ENCODE measurements around the gene MALRD1.

DNA sequence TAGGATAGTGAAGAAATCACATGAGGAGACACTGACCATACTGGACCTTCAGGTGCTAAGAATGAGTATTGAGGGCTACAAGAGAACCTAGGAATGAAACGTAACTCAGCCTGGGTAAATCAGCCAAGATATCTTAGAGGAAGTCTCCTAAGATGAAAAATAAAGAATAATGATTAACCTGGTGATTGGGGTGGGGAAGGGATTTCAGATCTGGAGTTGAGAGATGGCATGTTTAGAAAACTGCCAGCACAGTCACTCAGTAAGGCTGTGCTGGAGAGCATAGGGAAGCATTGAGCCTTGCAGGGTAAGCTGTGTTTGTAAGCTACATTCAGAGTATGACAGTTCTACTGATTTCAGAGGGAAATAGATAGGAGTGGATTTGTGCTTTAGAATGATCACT lies 1.9 kb upstream of the MALRD1 start:
- TF ChIP-seq, protein P1, sequence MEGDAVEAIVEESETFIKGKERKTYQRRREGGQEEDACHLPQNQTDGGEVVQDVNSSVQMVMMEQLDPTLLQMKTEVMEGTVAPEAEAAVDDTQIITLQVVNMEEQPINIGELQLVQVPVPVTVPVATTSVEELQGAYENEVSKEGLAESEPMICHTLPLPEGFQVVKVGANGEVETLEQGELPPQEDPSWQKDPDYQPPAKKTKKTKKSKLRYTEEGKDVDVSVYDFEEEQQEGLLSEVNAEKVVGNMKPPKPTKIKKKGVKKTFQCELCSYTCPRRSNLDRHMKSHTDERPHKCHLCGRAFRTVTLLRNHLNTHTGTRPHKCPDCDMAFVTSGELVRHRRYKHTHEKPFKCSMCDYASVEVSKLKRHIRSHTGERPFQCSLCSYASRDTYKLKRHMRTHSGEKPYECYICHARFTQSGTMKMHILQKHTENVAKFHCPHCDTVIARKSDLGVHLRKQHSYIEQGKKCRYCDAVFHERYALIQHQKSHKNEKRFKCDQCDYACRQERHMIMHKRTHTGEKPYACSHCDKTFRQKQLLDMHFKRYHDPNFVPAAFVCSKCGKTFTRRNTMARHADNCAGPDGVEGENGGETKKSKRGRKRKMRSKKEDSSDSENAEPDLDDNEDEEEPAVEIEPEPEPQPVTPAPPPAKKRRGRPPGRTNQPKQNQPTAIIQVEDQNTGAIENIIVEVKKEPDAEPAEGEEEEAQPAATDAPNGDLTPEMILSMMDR (IDR thresholded peaks at IDR 0.05), result no peak
- TF ChIP-seq EZH2 (IDR thresholded peaks at IDR 0.05), result no peak

Measured in neural progenitor cell (in vitro differentiated cells).